GM23338 (cell line): ENCODE results near the gene SF1. TPM values are rescaled to one million over a fixed set of nuclear protein-coding genes. Genes with fewer than 3 reads are reported as not detected.

Experiments used
- ATAC-seq: fragments of 200-7000 bp; cut with Tn5 transposase; 3 replicates; pipeline ENCODE4 v1.9.1; 2020
- DNase-seq: peaks from one replicate; pipeline ENCODE4 v3.0.0-alpha.2; 2015; ENCODE audit warnings: low spot score
- H2AFZ ChIP-seq: fragments of 200-600 bp; sonication (generic); 2 replicates; pipeline ENCODE4 v1.8.0; 2016; ENCODE audit warnings: antibody characterized with exemption, mild to moderate bottlenecking, moderate library complexity
- H3F3A ChIP-seq: fragments of 200-600 bp; sonication (generic); replicated peaks from 2 replicates; pipeline ENCODE4 v1.8.0; 2017; ENCODE audit warnings: antibody characterized with exemption, mixed run types, low read depth
- H3K27ac ChIP-seq: fragments of 200-600 bp; sonication (generic); 2 replicates; pipeline ENCODE4 v1.6.1; 2016; ENCODE audit warnings: low read depth
- H3K27me3 ChIP-seq: fragments of 200-600 bp; sonication (generic); 2 replicates; pipeline ENCODE4 v1.8.0; 2016; ENCODE audit warnings: mild to moderate bottlenecking, mixed run types, moderate library complexity; ENCODE audit not compliant: insufficient read depth
- H3K36me3 ChIP-seq: fragments of 200-600 bp; sonication (generic); 2 replicates; pipeline ENCODE4 v1.8.0; 2016; ENCODE audit warnings: mild to moderate bottlenecking; ENCODE audit not compliant: insufficient read depth
- H3K4me1 ChIP-seq: fragments of 200-600 bp; sonication (generic); 2 replicates; pipeline ENCODE4 v1.8.0; 2016; ENCODE audit warnings: mild to moderate bottlenecking, moderate library complexity; ENCODE audit not compliant: insufficient read depth
- H3K4me2 ChIP-seq: fragments of 200-600 bp; sonication (generic); 2 replicates; pipeline ENCODE4 v1.7.1; 2017; ENCODE audit warnings: mixed run types
- H3K4me3 ChIP-seq: fragments of 200-600 bp; sonication (generic); 2 replicates; pipeline ENCODE4 v1.6.1; 2016; ENCODE audit warnings: mixed run types
- H3K79me2 ChIP-seq: fragments of 200-600 bp; sonication (generic); replicated peaks from 2 replicates; pipeline ENCODE4 v1.8.0; 2017; ENCODE audit warnings: mild to moderate bottlenecking; ENCODE audit not compliant: insufficient read depth
- H3K9me2 ChIP-seq: fragments of 200-600 bp; sonication (generic); 2 replicates; pipeline ENCODE4 v1.8.0; 2017; ENCODE audit not compliant: insufficient read depth
- H4K20me1 ChIP-seq: fragments of 200-600 bp; sonication (generic); replicated peaks from 2 replicates; pipeline ENCODE4 v1.8.0; 2017; ENCODE audit warnings: mild to moderate bottlenecking; ENCODE audit not compliant: insufficient read depth
- H3K27ac Mint-ChIP-seq: 2 replicates; pipeline ENCODE4 v1.8.0; 2020; ENCODE audit warnings: inconsistent platforms, mild to moderate bottlenecking, moderate library complexity, mixed read lengths
- H3K27me3 Mint-ChIP-seq: 3 replicates; pipeline ENCODE4 v1.8.0; 2022; ENCODE audit warnings: low read depth, mild to moderate bottlenecking, moderate library complexity, mixed read lengths, inconsistent platforms; ENCODE audit not compliant: insufficient read depth, poor library complexity
- H3K36me3 Mint-ChIP-seq: 3 replicates; pipeline ENCODE4 v1.8.0; 2021; ENCODE audit warnings: low read depth, mild to moderate bottlenecking, inconsistent platforms, moderate library complexity, mixed read lengths
- H3K4me1 Mint-ChIP-seq: 3 replicates; pipeline ENCODE4 v1.8.0; 2020; ENCODE audit warnings: mild to moderate bottlenecking, inconsistent platforms, mixed read lengths
- H3K4me3 Mint-ChIP-seq: 3 replicates; pipeline ENCODE4 v1.8.0; 2021; ENCODE audit warnings: moderate library complexity, mild to moderate bottlenecking, inconsistent platforms, mixed read lengths
- H3K9me3 Mint-ChIP-seq: 3 replicates; pipeline ENCODE4 v1.8.0; 2020; ENCODE audit warnings: moderate library complexity, mild to moderate bottlenecking, inconsistent platforms, mixed read lengths
- JUNB ChIP-seq: IDR thresholded peaks from one replicate; pipeline ENCODE4 v1.6.1; 2016; ENCODE audit warnings: antibody characterized with exemption; ENCODE audit not compliant: unreplicated experiment
- ZNF114 ChIP-seq: fragments of 250-450 bp; sonication (Bioruptor Pico); IDR thresholded peaks from 2 replicates; pipeline ENCODE4 v1.5.0; 2020; ENCODE audit warnings: mild to moderate bottlenecking, moderate library complexity
- ZNF331 ChIP-seq: fragments of 250-450 bp; sonication (Bioruptor Pico); IDR thresholded peaks from 2 replicates; pipeline ENCODE4 v1.5.0; 2020; ENCODE audit warnings: low read depth, mild to moderate bottlenecking, moderate library complexity
- polyA plus RNA-seq: library from polyadenylated mRNA; unstranded; fragments of >200 nt; fragmentation: Nextera tagmentation; extraction: Ambion mirVana; gene quantifications from 2 replicates; pipeline ENCODE4 v1.2.1, GENCODE V29; 2016
- total RNA-seq: library from RNA; depleted of rRNA; stranded (reverse); fragments of >200 nt; shearing (Covaris generic); gene quantifications from 2 replicates; pipeline ENCODE4 v1.2.3, GENCODE V29; 2014
- TF ChIP-seq, protein P1 (sequence below): fragments of 250-450 bp; sonication (Bioruptor Pico); IDR thresholded peaks from 2 replicates; pipeline ENCODE4 v1.5.0; 2020; ENCODE audit warnings: mild to moderate bottlenecking, moderate library complexity
- TF ChIP-seq, protein P2 (sequence below): IDR thresholded peaks from 2 replicates; pipeline ENCODE4 v1.6.1; 2016; ENCODE audit warnings: antibody characterized with exemption

The SF1 gene
- total and polyA plus RNA-seq, 2 experiments from 2014 or later: 76.9 to 252 TPM

DNA sequence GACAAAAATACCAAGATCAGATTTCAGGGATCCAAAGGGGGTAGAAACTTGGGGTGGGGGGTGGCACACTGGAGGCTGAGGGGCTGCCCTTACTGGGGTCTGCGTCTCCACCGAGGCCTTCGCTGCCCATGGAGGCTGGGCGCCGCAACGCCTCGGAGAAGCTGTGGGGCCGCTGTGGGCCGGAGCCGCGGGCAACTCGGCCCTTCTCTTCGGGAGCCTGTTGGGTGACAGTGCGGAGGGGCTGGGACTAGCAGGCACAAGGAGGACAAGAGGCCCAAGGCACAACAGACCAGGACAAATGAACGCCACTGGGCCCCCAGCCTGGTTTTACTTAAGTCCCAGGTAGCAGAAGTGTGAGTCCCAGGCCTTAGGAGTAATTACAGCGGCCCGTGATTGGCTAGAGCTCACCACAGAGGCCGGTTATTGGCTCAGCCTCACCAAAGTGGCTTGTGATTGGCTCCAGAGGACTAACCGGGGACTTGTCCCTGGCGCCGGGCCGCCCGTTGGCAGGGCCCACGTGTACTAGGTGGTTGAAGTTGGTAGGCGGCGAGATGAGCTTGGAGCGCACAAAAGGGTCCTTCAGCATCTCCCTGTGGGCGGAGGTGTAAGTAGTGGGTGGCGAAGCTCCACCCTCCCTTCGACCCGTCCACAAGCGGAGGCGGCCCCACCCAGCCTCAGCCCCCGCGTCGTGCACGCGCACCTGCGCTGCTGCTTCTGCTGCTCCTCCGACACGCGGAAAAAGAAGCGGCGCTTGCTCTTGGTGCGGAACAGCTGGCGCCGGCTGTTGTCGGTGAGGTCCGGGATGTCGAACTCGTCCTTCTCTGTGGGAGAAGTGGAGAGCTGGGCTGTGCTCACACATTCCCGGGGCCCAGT is 48.5 kb upstream of the SF1 start (continued):
- TF ChIP-seq, protein P1, sequence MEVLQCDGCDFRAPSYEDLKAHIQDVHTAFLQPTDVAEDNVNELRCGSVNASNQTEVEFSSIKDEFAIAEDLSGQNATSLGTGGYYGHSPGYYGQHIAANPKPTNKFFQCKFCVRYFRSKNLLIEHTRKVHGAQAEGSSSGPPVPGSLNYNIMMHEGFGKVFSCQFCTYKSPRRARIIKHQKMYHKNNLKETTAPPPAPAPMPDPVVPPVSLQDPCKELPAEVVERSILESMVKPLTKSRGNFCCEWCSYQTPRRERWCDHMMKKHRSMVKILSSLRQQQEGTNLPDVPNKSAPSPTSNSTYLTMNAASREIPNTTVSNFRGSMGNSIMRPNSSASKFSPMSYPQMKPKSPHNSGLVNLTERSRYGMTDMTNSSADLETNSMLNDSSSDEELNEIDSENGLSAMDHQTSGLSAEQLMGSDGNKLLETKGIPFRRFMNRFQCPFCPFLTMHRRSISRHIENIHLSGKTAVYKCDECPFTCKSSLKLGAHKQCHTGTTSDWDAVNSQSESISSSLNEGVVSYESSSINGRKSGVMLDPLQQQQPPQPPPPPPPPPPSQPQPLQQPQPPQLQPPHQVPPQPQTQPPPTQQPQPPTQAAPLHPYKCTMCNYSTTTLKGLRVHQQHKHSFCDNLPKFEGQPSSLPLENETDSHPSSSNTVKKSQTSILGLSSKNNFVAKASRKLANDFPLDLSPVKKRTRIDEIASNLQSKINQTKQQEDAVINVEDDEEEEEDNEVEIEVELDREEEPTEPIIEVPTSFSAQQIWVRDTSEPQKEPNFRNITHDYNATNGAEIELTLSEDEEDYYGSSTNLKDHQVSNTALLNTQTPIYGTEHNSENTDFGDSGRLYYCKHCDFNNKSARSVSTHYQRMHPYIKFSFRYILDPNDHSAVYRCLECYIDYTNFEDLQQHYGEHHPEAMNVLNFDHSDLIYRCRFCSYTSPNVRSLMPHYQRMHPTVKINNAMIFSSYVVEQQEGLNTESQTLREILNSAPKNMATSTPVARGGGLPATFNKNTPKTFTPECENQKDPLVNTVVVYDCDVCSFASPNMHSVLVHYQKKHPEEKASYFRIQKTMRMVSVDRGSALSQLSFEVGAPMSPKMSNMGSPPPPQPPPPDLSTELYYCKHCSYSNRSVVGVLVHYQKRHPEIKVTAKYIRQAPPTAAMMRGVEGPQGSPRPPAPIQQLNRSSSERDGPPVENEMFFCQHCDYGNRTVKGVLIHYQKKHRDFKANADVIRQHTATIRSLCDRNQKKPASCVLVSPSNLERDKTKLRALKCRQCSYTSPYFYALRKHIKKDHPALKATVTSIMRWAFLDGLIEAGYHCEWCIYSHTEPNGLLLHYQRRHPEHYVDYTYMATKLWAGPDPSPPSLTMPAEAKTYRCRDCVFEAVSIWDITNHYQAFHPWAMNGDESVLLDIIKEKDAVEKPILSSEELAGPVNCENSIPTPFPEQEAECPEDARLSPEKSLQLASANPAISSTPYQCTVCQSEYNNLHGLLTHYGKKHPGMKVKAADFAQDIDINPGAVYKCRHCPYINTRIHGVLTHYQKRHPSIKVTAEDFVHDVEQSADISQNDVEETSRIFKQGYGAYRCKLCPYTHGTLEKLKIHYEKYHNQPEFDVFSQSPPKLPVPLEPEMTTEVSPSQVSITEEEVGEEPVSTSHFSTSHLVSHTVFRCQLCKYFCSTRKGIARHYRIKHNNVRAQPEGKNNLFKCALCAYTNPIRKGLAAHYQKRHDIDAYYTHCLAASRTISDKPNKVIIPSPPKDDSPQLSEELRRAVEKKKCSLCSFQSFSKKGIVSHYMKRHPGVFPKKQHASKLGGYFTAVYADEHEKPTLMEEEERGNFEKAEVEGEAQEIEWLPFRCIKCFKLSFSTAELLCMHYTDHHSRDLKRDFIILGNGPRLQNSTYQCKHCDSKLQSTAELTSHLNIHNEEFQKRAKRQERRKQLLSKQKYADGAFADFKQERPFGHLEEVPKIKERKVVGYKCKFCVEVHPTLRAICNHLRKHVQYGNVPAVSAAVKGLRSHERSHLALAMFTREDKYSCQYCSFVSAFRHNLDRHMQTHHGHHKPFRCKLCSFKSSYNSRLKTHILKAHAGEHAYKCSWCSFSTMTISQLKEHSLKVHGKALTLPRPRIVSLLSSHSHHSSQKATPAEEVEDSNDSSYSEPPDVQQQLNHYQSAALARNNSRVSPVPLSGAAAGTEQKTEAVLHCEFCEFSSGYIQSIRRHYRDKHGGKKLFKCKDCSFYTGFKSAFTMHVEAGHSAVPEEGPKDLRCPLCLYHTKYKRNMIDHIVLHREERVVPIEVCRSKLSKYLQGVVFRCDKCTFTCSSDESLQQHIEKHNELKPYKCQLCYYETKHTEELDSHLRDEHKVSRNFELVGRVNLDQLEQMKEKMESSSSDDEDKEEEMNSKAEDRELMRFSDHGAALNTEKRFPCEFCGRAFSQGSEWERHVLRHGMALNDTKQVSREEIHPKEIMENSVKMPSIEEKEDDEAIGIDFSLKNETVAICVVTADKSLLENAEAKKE (CRISPR knock-in tag): no peak
- TF ChIP-seq ZNF114: no peak

DNA sequence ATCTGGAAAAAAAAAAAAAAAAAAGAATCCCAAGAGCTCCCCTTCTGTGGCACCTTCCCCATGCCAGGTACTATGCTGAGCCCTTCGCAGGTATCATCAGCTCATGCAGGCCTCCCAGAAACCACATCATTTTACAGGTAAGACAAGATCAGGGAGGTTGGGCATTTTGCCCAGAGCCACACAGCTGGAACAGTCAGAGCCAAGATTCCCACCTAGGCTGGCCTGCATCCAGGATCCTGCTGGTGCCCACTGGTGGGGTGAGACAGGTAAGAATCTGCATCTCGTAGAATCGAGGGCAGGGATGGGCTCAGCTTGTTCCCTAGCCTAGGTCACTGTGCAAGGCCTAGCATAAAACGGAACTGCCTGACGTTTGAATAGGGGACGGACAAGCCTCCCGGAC is 47.7 kb upstream of the SF1 start:
- H3F3A ChIP-seq: no peaks in the 10 kb centered on the region
- no peaks in the 10 kb centered on the region for H3K9me2 ChIP-seq
- no peaks in the 10 kb centered on the region for H3K4me1 Mint-ChIP-seq
- H3K27ac Mint-ChIP-seq: no peak overlapping the region
- no peak overlapping the region for H3K27ac ChIP-seq
- H3K4me1 ChIP-seq: no peaks in the 10 kb centered on the region
- no peaks in the 10 kb centered on the region for H4K20me1 ChIP-seq
- H3K4me3 ChIP-seq: no peak overlapping the region
- no peak overlapping the region for H3K4me3 Mint-ChIP-seq
- no peaks in the 10 kb centered on the region for H3K27me3 ChIP-seq
- no peak overlapping the region for H3K4me2 ChIP-seq
- H3K36me3 Mint-ChIP-seq: peaks cover 7% of the 10 kb centered on the region; the same call in 1 of the 3 replicates
- no peak for DNase-seq
- H3K9me3 Mint-ChIP-seq: no peaks in the 10 kb centered on the region
- TF ChIP-seq JUNB: no peak
- no peak for TF ChIP-seq ZNF331 (CRISPR knock-in tag)
- TF ChIP-seq, protein P2, sequence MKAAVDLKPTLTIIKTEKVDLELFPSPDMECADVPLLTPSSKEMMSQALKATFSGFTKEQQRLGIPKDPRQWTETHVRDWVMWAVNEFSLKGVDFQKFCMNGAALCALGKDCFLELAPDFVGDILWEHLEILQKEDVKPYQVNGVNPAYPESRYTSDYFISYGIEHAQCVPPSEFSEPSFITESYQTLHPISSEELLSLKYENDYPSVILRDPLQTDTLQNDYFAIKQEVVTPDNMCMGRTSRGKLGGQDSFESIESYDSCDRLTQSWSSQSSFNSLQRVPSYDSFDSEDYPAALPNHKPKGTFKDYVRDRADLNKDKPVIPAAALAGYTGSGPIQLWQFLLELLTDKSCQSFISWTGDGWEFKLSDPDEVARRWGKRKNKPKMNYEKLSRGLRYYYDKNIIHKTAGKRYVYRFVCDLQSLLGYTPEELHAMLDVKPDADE: no peak
- peaks cover 8% of the 10 kb centered on the region for H3K27me3 Mint-ChIP-seq
- no peak for ATAC-seq
- no peaks in the 10 kb centered on the region for H3K36me3 ChIP-seq
- no peaks in the 10 kb centered on the region for H3K79me2 ChIP-seq
- H2AFZ ChIP-seq: no peak overlapping the region
